CD4-positive, alpha-beta T cell (primary cell): ENCODE results near the gene KIF26B. TPM values are rescaled to one million over a fixed set of nuclear protein-coding genes. Genes with fewer than 3 reads are reported as not detected.
A peak's percentile ranks its signal among the peaks of the same experiment; 100 is the strongest.

Experiments used
- ATAC-seq: fragments of 200-7000 bp; cut with Tn5 transposase; one replicate; pipeline ENCODE4 v1.10.0; 2022; ENCODE audit warnings: mild to moderate bottlenecking; ENCODE audit not compliant: poor library complexity
- CTCF ChIA-PET: fragments of 350-600 bp; sonication (Branson Sonifier 250); formaldehyde crosslinking; loops from one replicate; lab custom pipeline; 2021; ENCODE audit warnings: antibody characterized with exemption, inconsistent platforms; lab: Charles Lee
- POLR2A ChIA-PET: fragments of 350-600 bp; sonication (Branson Sonifier 250); formaldehyde crosslinking; loops from one replicate; lab custom pipeline; 2021; ENCODE audit warnings: antibody characterized with exemption, inconsistent platforms; lab: Charles Lee
- DNase-seq, 14 experiments: peaks; one replicate each; pipeline ENCODE4 v3.0.0-alpha.2; 2013 to 2020; ENCODE audit warnings: mixed read lengths in 2 of 14
- H3K27ac ChIP-seq, 2 donors: one replicate each; pipeline versions ENCODE4 v1.5.1 to v1.7.0; 2013; ENCODE audit warnings: low read length in 2 of 2, low read depth in 1 of 2, mild to moderate bottlenecking in 1 of 2
- H3K27me3 ChIP-seq, 2 experiments: 1 replicate in 1 of 2; 2 replicates in 1 of 2; pipeline versions ENCODE4 v1.6.1 to v1.7.0; 2013; ENCODE audit warnings: low read length in 2 of 2, control low read depth in 1 of 2, mild to moderate bottlenecking in 1 of 2, moderate library complexity in 1 of 2; ENCODE audit not compliant: insufficient read depth in 2 of 2, control insufficient read depth in 1 of 2
- H3K36me3 ChIP-seq: one replicate; pipeline ENCODE4 v1.6.1; 2013; ENCODE audit warnings: low read length, control low read depth; ENCODE audit not compliant: insufficient read depth
- H3K4me1 ChIP-seq: one replicate; pipeline ENCODE4 v1.6.1; 2013; ENCODE audit warnings: low read length, control low read depth; ENCODE audit not compliant: insufficient read depth
- H3K4me3 ChIP-seq: one replicate; pipeline ENCODE4 v1.5.1; 2013; ENCODE audit warnings: mild to moderate bottlenecking, low read length, moderate library complexity
- H3K9me3 ChIP-seq, 2 experiments: 1 replicate in 1 of 2; 2 replicates in 1 of 2; pipeline versions ENCODE4 v1.6.1 to v1.7.0; 2013; ENCODE audit warnings: low read length in 2 of 2, mild to moderate bottlenecking in 2 of 2, control low read depth in 1 of 2, moderate library complexity in 1 of 2; ENCODE audit not compliant: control insufficient read depth in 1 of 2, insufficient read depth in 1 of 2
- H3K27ac Mint-ChIP-seq: one replicate; pipeline ENCODE4 v1.8.0; 2020; ENCODE audit warnings: mixed read lengths
- H3K27me3 Mint-ChIP-seq: one replicate; pipeline ENCODE4 v1.8.0; 2021; ENCODE audit warnings: mixed read lengths
- H3K36me3 Mint-ChIP-seq: one replicate; pipeline ENCODE4 v1.8.0; 2021; ENCODE audit warnings: low read depth, mixed read lengths
- H3K4me1 Mint-ChIP-seq: one replicate; pipeline ENCODE4 v1.8.0; 2021; ENCODE audit warnings: low read depth, mixed read lengths
- H3K4me3 Mint-ChIP-seq: one replicate; pipeline ENCODE4 v1.8.0; 2020; ENCODE audit warnings: mild to moderate bottlenecking, mixed read lengths
- H3K9me3 Mint-ChIP-seq: one replicate; pipeline ENCODE4 v1.8.0; 2020; ENCODE audit warnings: mixed read lengths
- intact Hi-C, 2 experiments: fragments of 100-400 bp; cut with DNase I in 1 of 2; cut with micrococcal nuclease in 1 of 2; formaldehyde crosslinking; loops; one replicate each; pipeline versions ENCODE4 v1.15.1 to v1.9.0; 2023 to 2025; cut with DNase I, micrococcal nuclease
- total RNA-seq, 174 experiments: library from RNA in 2 of 174; stranded (reverse) in 2 of 174; gene quantifications; one replicate each; pipeline ENCODE4 v1.2.3 and lab custom pipeline; 2021 to 2026
- TF ChIP-seq, protein P1 (sequence below): fragments of 200-600 bp; IDR thresholded peaks from one replicate; pipeline ENCODE4 v1.8.0; 2022; ENCODE audit warnings: antibody characterized with exemption, mild to moderate bottlenecking

The KIF26B gene
- total RNA-seq, 2 experiments from 2014 or later: 0.03 TPM; not detected in 1

DNA sequence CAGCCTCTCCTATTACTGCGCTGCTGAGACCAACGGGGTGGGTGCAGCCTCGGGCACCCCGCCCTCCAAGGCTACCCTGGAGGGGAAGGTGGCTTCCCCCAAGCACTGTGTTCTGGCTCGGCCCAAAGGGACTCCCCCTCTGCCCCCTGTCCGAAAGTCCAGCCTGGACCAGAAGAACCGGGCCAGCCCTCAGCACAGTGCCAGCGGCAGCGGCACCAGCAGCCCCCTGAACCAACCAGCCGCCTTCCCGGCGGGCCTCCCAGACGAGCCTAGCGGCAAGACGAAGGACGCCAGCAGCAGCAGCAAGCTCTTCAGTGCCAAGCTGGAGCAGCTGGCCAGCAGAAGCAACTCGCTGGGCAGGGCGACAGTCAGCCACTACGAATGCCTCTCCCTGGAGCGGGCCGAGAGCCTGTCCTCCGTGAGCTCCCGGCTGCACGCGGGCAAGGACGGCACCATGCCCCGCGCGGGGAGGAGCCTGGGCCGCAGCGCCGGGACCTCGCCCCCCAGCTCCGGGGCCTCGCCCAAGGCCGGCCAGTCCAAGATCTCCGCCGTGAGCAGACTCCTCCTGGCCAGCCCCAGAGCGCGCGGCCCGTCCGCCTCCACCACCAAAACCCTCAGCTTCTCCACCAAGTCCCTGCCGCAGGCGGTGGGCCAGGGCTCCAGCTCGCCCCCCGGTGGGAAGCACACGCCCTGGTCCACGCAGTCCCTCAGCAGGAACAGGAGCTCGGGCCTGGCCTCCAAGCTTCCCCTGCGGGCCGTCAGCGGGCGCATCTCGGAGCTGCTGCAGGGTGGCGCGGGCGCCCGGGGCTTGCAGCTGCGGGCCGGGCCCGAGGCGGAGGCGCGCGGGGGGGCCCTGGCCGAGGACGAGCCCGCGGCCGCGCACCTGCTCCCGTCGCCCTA is 533.1 kb downstream of the KIF26B start:
- Mint-ChIP-seq H3K27me3 (no peaks in the 10 kb centered on the region), H3K9me3 (no peaks in the 10 kb centered on the region), H3K4me3 (no peak overlapping the region), H3K27ac (no peak overlapping the region), H3K4me1 (no peaks in the 10 kb centered on the region), H3K36me3 (no peaks in the 10 kb centered on the region)
- intact Hi-C loops: no loop called here
- Histone ChIP-seq H3K4me1 (no peaks in the 10 kb centered on the region), H3K4me3 (no peak overlapping the region), H3K9me3 (peaks cover 0 to 67% of the 10 kb centered on the region in 2 experiments), H3K27ac (no peak overlapping the region), H3K36me3 (no peaks in the 10 kb centered on the region), H3K27me3 (peaks cover 0 to 2% of the 10 kb centered on the region in 2 experiments)
- ChIA-PET POLR2A (no interaction called here), CTCF (no interaction called here)
- ATAC-seq (no peak), DNase-seq (no peak)
- TF ChIP-seq, protein P1, sequence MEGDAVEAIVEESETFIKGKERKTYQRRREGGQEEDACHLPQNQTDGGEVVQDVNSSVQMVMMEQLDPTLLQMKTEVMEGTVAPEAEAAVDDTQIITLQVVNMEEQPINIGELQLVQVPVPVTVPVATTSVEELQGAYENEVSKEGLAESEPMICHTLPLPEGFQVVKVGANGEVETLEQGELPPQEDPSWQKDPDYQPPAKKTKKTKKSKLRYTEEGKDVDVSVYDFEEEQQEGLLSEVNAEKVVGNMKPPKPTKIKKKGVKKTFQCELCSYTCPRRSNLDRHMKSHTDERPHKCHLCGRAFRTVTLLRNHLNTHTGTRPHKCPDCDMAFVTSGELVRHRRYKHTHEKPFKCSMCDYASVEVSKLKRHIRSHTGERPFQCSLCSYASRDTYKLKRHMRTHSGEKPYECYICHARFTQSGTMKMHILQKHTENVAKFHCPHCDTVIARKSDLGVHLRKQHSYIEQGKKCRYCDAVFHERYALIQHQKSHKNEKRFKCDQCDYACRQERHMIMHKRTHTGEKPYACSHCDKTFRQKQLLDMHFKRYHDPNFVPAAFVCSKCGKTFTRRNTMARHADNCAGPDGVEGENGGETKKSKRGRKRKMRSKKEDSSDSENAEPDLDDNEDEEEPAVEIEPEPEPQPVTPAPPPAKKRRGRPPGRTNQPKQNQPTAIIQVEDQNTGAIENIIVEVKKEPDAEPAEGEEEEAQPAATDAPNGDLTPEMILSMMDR: no peak

DNA sequence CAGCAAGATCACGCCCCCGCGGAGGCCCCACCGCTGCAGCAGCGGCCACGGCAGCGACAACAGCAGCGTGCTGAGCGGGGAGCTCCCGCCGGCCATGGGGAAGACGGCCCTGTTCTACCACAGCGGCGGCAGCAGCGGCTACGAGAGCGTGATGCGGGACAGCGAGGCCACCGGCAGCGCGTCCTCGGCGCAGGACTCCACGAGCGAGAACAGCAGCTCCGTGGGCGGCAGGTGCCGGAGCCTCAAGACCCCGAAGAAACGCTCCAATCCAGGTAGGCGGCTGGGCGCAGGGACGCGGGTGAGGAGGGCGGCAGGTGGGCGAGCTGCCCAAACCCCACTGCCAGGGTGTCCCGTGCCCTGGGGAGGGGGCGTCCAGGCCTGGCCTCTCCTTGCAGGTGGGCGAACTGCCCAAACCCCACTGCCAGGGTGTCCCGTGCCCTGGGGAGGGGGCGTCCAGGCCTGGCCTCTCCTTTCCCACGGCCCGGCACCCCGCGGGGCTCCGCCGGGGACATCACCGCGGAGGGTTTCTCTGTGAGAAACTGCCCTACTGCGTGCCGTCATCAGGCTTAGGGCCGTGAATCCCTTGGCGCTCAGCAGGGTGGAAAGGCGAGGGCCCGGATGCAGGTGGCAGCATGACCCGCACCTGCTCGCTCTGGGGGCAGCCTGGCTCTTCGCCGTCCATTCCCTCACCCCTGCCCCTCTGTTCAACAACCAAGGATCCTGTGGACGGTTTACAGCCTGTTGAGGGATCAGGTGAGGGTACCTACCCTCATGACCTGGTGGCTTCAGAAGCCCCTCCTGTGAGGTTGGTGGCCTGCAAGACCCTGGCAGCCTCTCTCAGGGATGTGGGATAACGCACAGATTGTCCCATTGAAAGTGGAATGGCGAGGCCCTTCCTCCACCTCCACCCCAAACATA is 534.0 kb downstream of the KIF26B start:
- H3K4me3 ChIP-seq: no peak overlapping the region
- Mint-ChIP-seq H3K4me1 (no peaks in the 10 kb centered on the region), H3K9me3 (no peaks in the 10 kb centered on the region), H3K4me3 (no peak overlapping the region), H3K27ac (no peak overlapping the region), H3K36me3 (no peaks in the 10 kb centered on the region), H3K27me3 (no peaks in the 10 kb centered on the region)
- H3K9me3 ChIP-seq: peaks cover 0 to 65% of the 10 kb centered on the region in 2 experiments
- no peak for DNase-seq
- ChIA-PET POLR2A (no interaction called here), CTCF (no interaction called here)
- H3K4me1 ChIP-seq: no peaks in the 10 kb centered on the region
- intact Hi-C loops: no loop called here
- ATAC-seq: no peak
- H3K36me3 ChIP-seq: no peaks in the 10 kb centered on the region
- H3K27me3 ChIP-seq: peaks cover 0 to 2% of the 10 kb centered on the region in 2 experiments
- TF ChIP-seq, protein P1: no peak
- H3K27ac ChIP-seq: no peak overlapping the region

DNA sequence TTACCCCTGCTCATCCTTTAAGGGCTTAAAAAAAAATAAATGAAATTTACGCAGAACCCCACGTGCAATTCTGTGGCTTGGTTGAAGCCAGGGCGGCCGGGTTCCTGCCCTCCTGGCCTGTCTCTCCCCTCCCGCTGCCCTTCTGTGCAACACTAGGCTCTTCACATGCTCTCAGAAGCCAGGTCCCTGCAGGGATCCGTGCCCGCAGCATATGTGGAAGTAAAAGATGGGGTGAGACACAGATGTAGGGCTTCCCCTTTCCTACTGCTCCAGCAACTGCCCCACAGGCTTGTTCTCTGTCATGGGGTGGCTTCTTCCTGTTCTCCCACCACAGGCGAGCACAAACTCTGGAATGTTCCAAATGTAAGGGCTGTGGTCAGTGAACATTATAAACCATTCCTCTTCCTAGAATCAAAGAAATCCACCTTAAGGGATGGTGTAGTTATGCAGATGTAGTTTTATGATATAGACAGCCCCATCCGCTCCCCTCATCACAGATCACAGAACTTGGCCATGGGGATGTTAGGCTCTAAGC is 535.4 kb downstream of the KIF26B start:
- Mint-ChIP-seq H3K36me3 (no peaks in the 10 kb centered on the region), H3K9me3 (no peaks in the 10 kb centered on the region), H3K27me3 (no peaks in the 10 kb centered on the region), H3K27ac (no peak overlapping the region), H3K4me3 (no peak overlapping the region), H3K4me1 (no peaks in the 10 kb centered on the region)
- Histone ChIP-seq H3K4me1 (no peaks in the 10 kb centered on the region), H3K27me3 (peaks cover 0 to 2% of the 10 kb centered on the region in 2 experiments), H3K4me3 (no peak overlapping the region), H3K9me3 (peaks cover 0 to 63% of the 10 kb centered on the region in 2 experiments), H3K27ac (no peak overlapping the region), H3K36me3 (no peaks in the 10 kb centered on the region)
- TF ChIP-seq, protein P1: no peak
- POLR2A ChIA-PET: no interaction called here
- DNase-seq (peak in 1 of 14 experiments; percentile 13), ATAC-seq (no peak)
- intact Hi-C loops: no loop called here
- CTCF ChIA-PET: no interaction called here
